GM12865 (cell line): Measurements from ENCODE around the gene RHOD.

ENCODE experiments used
- DNase-seq: peaks from one replicate; pipeline ENCODE4 v3.0.0; 2010; ENCODE audit warnings: low read depth
- H3K4me3 ChIP-seq: 2 replicates; pipeline ENCODE4 v1.5.1; 2011; ENCODE audit warnings: mild to moderate bottlenecking, low read depth, low read length, control low read depth
- TF ChIP-seq, protein P1 (sequence below): IDR thresholded peaks from 2 replicates; pipeline ENCODE4 v1.5.1; 2011; ENCODE audit warnings: low read length, control low read depth, low read depth, inconsistent platforms; ENCODE audit not compliant: insufficient read depth; ENCODE audit errors: missing control alignments

Gene RHOD

DNA sequence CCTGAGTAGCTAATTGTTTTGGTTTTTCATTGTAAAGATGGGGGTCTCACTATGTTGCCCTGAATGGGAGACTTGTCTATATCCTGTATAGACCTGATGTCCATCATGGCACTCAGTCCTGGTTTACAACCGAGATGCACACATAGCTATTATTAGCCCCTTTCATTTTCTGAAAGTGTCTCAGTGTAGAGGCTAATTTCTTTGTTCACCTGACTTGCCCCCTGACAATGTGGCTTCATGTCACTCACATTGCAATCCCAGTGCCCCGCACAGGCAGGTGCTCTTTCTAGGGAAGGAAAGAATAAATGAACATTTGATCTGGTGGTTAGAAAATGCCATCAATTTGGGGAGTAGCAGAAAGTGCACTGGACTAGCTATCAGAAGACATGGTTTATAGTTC is 49.3 kb downstream of the RHOD start:
- DNase-seq, result peak; percentile 53
- H3K4me3 ChIP-seq, result no peak overlapping the region
- TF ChIP-seq, protein P1, sequence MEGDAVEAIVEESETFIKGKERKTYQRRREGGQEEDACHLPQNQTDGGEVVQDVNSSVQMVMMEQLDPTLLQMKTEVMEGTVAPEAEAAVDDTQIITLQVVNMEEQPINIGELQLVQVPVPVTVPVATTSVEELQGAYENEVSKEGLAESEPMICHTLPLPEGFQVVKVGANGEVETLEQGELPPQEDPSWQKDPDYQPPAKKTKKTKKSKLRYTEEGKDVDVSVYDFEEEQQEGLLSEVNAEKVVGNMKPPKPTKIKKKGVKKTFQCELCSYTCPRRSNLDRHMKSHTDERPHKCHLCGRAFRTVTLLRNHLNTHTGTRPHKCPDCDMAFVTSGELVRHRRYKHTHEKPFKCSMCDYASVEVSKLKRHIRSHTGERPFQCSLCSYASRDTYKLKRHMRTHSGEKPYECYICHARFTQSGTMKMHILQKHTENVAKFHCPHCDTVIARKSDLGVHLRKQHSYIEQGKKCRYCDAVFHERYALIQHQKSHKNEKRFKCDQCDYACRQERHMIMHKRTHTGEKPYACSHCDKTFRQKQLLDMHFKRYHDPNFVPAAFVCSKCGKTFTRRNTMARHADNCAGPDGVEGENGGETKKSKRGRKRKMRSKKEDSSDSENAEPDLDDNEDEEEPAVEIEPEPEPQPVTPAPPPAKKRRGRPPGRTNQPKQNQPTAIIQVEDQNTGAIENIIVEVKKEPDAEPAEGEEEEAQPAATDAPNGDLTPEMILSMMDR, result no peak

DNA sequence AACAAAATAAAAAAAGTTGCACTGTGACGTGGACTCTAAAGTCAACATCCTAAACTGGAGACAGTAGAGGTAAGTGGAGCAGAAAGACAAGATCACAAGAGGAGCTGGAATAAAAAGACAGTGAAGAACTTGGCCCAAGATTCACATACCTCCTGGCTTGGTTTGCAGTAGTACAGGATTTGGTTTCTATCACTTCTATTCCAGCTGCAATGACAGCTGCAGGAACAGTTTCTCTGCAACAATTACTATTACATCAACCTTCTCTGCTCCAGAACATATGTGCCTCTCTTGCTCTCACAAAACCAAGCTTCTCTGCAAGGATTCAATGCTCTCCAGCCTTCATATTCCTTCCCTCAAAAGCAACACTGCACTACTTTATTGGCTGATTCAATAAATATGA is 54.6 kb downstream of the RHOD start:
- TF ChIP-seq, protein P1, result no peak
- no peak overlapping the region for H3K4me3 ChIP-seq
- no peak for DNase-seq

DNA sequence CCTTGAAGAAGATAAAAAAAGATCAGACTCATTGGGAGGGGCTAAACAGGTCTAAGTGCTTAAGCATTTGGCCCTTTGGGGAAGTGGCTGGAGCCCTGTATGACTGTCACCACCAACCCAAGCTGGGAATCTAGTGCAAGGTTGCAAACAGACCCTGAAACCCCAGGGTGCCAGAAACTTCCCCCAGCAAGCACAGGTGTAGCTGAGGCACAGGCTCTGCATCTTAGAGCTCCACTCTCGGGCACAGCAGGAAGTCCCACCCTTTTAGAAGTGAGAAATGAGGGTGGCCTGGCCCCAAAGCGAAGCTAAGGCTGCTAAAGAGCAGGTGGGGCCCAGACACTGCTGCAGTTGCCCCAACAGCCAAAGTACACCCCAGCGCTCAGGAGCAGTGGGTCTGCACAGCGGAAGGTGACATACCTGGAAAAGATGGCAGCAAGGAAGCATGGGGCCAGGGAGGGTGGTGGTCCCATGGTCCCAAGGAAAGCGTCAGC is 56.6 kb downstream of the RHOD start:
- TF ChIP-seq, protein P1, result no peak
- DNase-seq, result peak; percentile 94
- no peak overlapping the region for H3K4me3 ChIP-seq

DNA sequence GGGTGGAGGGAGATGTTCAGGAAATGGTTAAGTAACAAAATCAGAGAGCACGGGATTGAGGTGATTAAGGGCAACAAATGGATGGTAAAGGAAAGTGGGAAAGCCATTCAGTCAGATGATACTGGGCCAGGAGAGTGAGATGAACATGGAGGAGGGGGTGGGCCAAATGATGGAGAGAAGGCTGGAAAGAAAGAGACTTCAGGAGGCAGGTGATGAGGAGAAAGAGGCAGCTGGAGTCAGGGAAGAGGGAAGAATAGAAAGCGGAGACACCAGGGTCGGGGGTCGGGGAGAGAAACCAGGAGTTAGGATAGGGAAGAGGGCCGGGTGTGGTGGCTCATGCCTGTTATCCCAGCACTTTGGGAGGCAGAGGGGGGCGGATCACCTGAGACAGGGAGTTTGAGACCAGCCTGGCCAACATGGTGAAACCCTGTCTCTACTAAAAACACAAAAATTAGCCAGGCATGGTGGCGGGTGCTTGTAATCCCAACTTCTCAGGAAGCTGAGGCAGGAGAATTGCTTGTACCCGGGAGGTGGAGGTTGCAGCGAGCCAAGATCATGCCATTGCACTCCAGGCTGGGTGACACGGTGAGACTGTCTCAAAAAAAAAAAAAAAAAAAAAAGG is 57.7 kb downstream of the RHOD start:
- TF ChIP-seq, protein P1, result no peak
- no peak overlapping the region for H3K4me3 ChIP-seq
- DNase-seq, result no peak

DNA sequence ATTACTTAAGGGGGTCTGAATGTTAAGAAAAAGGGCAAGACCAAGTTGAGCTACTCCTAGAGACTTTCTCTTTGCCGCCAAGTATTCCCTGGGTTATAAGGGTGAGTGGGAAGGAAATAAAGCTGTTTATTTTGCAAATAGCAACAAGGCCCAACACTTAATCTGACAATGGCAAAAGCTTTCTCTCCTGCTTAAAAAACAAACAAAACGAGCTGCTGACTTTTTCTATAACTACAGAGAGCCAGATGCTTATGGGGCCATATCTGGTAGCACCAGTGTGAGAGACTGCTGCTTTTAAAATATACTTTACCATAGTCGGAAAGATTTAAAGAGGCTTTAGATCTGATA is 60.1 kb downstream of the RHOD start:
- TF ChIP-seq, protein P1, result no peak
- H3K4me3 ChIP-seq, result no peak overlapping the region

DNA sequence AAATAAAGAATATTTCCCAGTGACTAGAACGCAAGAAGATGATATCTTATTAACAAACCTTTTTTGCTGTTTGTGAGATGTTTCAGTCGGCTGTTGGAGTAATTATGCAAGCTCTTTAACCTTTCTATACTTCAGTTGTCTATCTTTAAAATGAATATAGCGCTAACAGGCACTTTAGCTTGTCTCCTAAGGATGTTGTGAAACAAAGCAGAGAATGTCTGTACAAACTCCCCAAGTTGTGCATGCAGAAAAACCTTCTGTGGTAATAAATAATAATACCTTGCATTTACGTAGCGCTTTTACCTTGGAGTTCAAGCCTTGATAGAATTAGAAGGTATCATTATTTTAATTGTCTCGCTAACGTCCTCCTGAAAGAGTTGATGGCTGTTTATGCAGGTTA is 60.5 kb downstream of the RHOD start:
- no peak for DNase-seq
- TF ChIP-seq, protein P1, result no peak
- peak overlapping the region; percentile 82; the same call in 1 of the 2 replicates for H3K4me3 ChIP-seq

More for the DNA sequence above, 60.1 kb downstream of the RHOD start:
- DNase-seq, result no peak

DNA sequence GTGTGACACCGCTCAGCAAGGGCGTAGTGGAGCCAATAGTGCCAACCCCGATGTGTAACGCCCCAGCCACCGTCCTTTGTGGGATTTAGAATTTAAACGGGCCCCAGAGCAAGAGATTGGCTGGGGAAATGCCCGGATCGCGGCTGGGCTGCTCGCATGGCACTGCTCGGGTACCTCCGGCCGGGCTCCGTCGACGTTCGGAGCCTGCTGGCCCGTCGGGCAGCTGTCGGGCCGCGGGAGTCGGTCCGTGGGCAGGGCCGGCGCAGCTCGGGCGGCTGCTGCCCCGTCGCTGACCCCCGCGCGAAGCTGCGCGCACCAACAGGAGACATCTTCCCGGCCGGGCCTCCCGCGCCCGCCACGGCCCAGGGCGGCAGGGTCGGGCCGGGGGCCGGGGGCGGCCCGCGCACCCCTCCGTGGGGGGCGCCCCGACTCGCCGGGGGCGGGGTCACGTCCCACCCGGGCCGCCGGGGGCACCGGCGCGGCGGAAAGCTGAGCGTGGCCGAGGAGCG is 61.1 kb downstream of the RHOD start:
- peak; percentile 61 for DNase-seq
- TF ChIP-seq, protein P1, result no peak
- peak overlapping the region; percentile 82 for H3K4me3 ChIP-seq
